Neural crest cell (in vitro differentiated cells): ENCODE measurements around the gene ADCY5. TPM values are rescaled to one million over a fixed set of nuclear protein-coding genes. Genes with fewer than 3 reads are reported as not detected.

ENCODE experiments used
- DNase-seq: peaks from one replicate; pipeline ENCODE4 v3.0.0; 2021; ENCODE audit warnings: low read depth, mixed read lengths, low spot score
- H3K27ac Mint-ChIP-seq: one replicate; pipeline ENCODE4 v1.8.0; 2021; ENCODE audit warnings: mild to moderate bottlenecking, mixed read lengths; ENCODE audit not compliant: unreplicated experiment
- H3K27me3 Mint-ChIP-seq: 2 replicates; pipeline ENCODE4 v1.8.0; 2021; ENCODE audit warnings: low read depth, mild to moderate bottlenecking, mixed read lengths
- H3K36me3 Mint-ChIP-seq: 2 replicates; pipeline ENCODE4 v1.8.0; 2021; ENCODE audit warnings: low read depth, mild to moderate bottlenecking, mixed read lengths
- H3K4me1 Mint-ChIP-seq: 2 replicates; pipeline ENCODE4 v1.8.0; 2021; ENCODE audit warnings: mixed read lengths
- H3K4me3 Mint-ChIP-seq: one replicate; pipeline ENCODE4 v1.8.0; 2021; ENCODE audit warnings: mild to moderate bottlenecking, mixed read lengths
- H3K9me3 Mint-ChIP-seq: 2 replicates; pipeline ENCODE4 v1.8.0; 2021; ENCODE audit warnings: mixed read lengths
- total RNA-seq: library from RNA; stranded (reverse); gene quantifications from 2 replicates; pipeline ENCODE4 v1.2.1, GENCODE V29; 2021
- TF ChIP-seq, protein P1 (sequence below): fragments of 200-600 bp; sonication (generic); conservative IDR thresholded peaks from 2 replicates; pipeline ENCODE4 v1.5.0; 2021; ENCODE audit warnings: antibody characterized with exemption, mild to moderate bottlenecking

The ADCY5 gene
- total RNA-seq, 1 donor from 2014 or later, result 2.2 TPM

- Mint-ChIP-seq H3K27ac (no peak overlapping the region), H3K4me1 (no peaks in the 10 kb centered on the region), H3K9me3 (no peaks in the 10 kb centered on the region), H3K27me3 (no peaks in the 10 kb centered on the region), H3K36me3 (no peaks in the 10 kb centered on the region), H3K4me3 (no peak overlapping the region)
- DNase-seq, result no peak
- TF ChIP-seq, protein P1, sequence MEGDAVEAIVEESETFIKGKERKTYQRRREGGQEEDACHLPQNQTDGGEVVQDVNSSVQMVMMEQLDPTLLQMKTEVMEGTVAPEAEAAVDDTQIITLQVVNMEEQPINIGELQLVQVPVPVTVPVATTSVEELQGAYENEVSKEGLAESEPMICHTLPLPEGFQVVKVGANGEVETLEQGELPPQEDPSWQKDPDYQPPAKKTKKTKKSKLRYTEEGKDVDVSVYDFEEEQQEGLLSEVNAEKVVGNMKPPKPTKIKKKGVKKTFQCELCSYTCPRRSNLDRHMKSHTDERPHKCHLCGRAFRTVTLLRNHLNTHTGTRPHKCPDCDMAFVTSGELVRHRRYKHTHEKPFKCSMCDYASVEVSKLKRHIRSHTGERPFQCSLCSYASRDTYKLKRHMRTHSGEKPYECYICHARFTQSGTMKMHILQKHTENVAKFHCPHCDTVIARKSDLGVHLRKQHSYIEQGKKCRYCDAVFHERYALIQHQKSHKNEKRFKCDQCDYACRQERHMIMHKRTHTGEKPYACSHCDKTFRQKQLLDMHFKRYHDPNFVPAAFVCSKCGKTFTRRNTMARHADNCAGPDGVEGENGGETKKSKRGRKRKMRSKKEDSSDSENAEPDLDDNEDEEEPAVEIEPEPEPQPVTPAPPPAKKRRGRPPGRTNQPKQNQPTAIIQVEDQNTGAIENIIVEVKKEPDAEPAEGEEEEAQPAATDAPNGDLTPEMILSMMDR, result no peak
These were observed 147.3 kb downstream of the ADCY5 start for GRCh38 chr3:123301331-123302184.

- Mint-ChIP-seq H3K27me3 (no peaks in the 10 kb centered on the region), H3K27ac (no peak overlapping the region), H3K4me1 (no peaks in the 10 kb centered on the region), H3K36me3 (no peaks in the 10 kb centered on the region), H3K4me3 (no peak overlapping the region), H3K9me3 (no peaks in the 10 kb centered on the region)
- TF ChIP-seq, protein P1, result no peak
- no peak for DNase-seq
These were observed 148.3 kb downstream of the ADCY5 start for GRCh38 chr3:123300583-123300982.

DNA sequence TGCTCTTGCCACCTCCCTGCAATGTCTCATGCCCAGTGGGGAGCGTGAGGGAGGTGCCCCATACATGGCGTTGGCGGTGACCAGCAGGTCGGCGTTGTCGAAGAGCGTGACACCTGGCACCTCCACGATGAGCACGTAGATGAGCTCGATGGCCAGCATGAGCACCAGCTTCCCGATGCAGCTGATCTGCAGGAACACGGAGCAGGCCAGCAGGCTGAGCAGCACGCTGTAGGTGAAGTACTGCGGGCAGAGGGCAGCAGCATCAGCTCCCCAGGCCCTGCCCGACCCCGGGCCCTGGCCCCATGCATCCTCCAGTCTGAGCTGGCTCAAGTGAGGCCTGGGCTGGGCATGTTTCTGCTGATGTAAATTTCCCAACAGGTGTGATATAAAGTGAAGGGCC, 148.8 kb downstream of the ADCY5 start:
- Mint-ChIP-seq H3K27ac (no peak overlapping the region), H3K9me3 (no peaks in the 10 kb centered on the region), H3K27me3 (no peaks in the 10 kb centered on the region), H3K36me3 (no peaks in the 10 kb centered on the region), H3K4me3 (no peak overlapping the region), H3K4me1 (no peaks in the 10 kb centered on the region)
- TF ChIP-seq, protein P1, result no peak
- DNase-seq, result no peak

GRCh38 chr3:123299581-123299980, 149.3 kb downstream of the ADCY5 start:
- Mint-ChIP-seq H3K27me3 (no peaks in the 10 kb centered on the region), H3K4me1 (no peaks in the 10 kb centered on the region), H3K36me3 (no peaks in the 10 kb centered on the region), H3K27ac (peak overlapping the region; percentile 19), H3K9me3 (no peaks in the 10 kb centered on the region), H3K4me3 (no peak overlapping the region)
- TF ChIP-seq, protein P1, result no peak
- no peak for DNase-seq

DNA sequence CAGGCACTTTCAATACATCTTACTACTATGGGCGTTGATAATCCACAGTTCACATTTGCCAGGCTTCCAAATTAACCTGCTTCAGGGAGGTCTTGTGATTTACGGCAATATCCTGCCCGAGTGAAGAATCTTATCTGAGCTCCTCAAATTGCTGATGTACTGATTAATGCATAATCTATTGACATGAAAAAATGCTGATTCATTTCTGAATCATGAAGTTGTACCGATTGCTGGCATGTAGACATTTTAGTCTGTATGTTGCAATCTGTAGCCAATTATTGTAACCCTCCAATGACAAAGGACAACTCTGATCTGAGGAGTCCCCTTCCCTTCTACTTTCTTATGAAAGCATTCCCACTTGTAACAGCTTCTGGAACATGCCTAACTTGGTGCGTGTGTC, 150.0 kb downstream of the ADCY5 start:
- H3K4me3 Mint-ChIP-seq, result no peak overlapping the region

More for the DNA sequence above, 150.0 kb downstream of the ADCY5 start:
- TF ChIP-seq, protein P1, result no peak
- DNase-seq, result no peak
- Mint-ChIP-seq H3K4me1 (no peaks in the 10 kb centered on the region), H3K27ac (no peak overlapping the region), H3K9me3 (no peaks in the 10 kb centered on the region), H3K27me3 (no peaks in the 10 kb centered on the region), H3K36me3 (no peaks in the 10 kb centered on the region)
